ENCODE measurements around the gene GPSM1.

DNA sequence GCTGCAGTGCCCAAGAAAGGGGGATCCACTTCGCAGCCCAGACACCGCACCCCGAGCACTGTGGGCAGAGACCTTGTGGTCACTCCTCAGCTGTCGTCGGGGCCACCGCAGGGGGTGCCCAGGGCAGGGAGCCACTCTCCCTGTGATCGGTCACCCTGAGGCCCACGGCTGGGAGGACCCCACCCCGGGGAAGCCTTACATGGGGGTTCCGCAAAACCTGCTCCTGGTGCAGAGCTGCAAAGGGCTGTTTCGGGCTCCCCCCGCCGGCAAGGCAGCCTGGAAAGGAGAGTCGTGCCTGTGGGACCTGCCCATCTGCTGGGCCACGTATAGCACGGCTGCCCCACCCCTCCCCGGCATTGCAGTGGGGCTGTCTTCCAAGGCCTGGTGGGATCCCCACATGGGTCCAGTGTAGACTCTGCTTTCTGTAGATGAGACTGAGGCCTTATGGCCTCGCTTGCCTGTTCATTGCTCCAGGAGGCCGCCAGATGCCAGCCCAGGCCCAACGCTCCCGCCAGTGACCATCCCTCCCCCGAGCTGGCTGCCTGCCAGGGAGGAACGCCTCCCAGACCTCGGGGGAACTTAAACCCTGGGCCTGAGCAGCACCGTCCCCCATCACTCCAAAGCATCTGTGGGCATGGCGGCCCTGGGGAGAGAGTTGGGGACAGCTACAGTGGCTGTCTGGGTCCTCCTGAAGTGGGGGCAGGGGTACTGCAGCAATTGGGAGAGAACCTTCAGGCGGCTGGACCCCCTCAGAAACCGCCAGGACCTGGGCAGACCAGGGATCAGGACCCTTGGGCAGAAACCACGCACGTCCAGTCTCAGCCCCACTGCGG, 37.8 kb downstream of the GPSM1 start:
- TF ChIP-seq, protein P1, sequence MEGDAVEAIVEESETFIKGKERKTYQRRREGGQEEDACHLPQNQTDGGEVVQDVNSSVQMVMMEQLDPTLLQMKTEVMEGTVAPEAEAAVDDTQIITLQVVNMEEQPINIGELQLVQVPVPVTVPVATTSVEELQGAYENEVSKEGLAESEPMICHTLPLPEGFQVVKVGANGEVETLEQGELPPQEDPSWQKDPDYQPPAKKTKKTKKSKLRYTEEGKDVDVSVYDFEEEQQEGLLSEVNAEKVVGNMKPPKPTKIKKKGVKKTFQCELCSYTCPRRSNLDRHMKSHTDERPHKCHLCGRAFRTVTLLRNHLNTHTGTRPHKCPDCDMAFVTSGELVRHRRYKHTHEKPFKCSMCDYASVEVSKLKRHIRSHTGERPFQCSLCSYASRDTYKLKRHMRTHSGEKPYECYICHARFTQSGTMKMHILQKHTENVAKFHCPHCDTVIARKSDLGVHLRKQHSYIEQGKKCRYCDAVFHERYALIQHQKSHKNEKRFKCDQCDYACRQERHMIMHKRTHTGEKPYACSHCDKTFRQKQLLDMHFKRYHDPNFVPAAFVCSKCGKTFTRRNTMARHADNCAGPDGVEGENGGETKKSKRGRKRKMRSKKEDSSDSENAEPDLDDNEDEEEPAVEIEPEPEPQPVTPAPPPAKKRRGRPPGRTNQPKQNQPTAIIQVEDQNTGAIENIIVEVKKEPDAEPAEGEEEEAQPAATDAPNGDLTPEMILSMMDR (IDR thresholded peaks at IDR 0.05; ENCODE audit: insufficient read depth, low read depth, low read length), result no peak
- TF ChIP-seq EZH2 (IDR thresholded peaks at IDR 0.05; ENCODE audit: insufficient read depth, low read length), result no peak
